NCI-H345 (cell line): ENCODE measurements around the gene SNTA1.
"Not testable (repeated sequence)": the region's sequence is repeated elsewhere in the genome, so short reads cannot be mapped to it uniquely, and the experiment has no call there.

ENCODE experiments used
- DNase-seq: peaks from one replicate; lab custom pipeline; 2025; lab: John Stamatoyannopoulos, UW

The SNTA1 gene

GRCh38 chr20:33393609-33394008, 50.0 kb downstream of the SNTA1 start:
- no peak for DNase-seq

GRCh38 chr20:33391722-33392415, 51.7 kb downstream of the SNTA1 start:
- no peak for DNase-seq

GRCh38 chr20:33389326-33389725, 54.2 kb downstream of the SNTA1 start:
- DNase-seq, result not testable (repeated sequence)

GRCh38 chr20:33388268-33388667, 55.3 kb downstream of the SNTA1 start:
- DNase-seq, result no peak

- DNase-seq, result no peak
These were observed 56.4 kb downstream of the SNTA1 start for GRCh38 chr20:33387177-33387576.

- DNase-seq, result no peak
These were observed 56.9 kb downstream of the SNTA1 start for GRCh38 chr20:33386673-33387072.

- no peak for DNase-seq
These were observed 66.2 kb downstream of the SNTA1 start for GRCh38 chr20:33377366-33377765.

GRCh38 chr20:33373735-33374605, 69.6 kb downstream of the SNTA1 start:
- DNase-seq, result no peak

GRCh38 chr20:33372993-33373441, 70.5 kb downstream of the SNTA1 start:
- no peak for DNase-seq

GRCh38 chr20:33370291-33370690, 73.3 kb downstream of the SNTA1 start:
- DNase-seq, result no peak

GRCh38 chr20:33362898-33363297, 80.7 kb downstream of the SNTA1 start:
- no peak for DNase-seq

- DNase-seq, result no peak
These were observed 83.9 kb downstream of the SNTA1 start for GRCh38 chr20:33359399-33360261.
